MM.1S (cell line): Measurements from ENCODE around the gene TCN2.

Source experiments
- DNase-seq: peaks from one replicate; pipeline ENCODE4 v3.0.0-alpha.2; 2015
- H2AFZ ChIP-seq: fragments of 300-600 bp; sonication (generic); 2 replicates; pipeline ENCODE4 v1.6.0; 2016; ENCODE audit warnings: antibody characterized with exemption, low read length
- H3F3A ChIP-seq: fragments of 300-600 bp; sonication (generic); 2 replicates; pipeline ENCODE4 v1.6.1; 2016; ENCODE audit warnings: mild to moderate bottlenecking, antibody characterized with exemption, low read length, moderate library complexity, mixed read lengths; ENCODE audit not compliant: insufficient read depth
- H3K27ac ChIP-seq: fragments of 300-600 bp; sonication (generic); 2 replicates; pipeline ENCODE4 v1.5.1; 2016; ENCODE audit warnings: mild to moderate bottlenecking, low read length
- H3K27me3 ChIP-seq: fragments of 300-600 bp; sonication (generic); replicated peaks from 2 replicates; pipeline ENCODE4 v1.6.0; 2016; ENCODE audit warnings: low read length; ENCODE audit not compliant: insufficient read depth
- H3K36me3 ChIP-seq: fragments of 300-600 bp; sonication (generic); replicated peaks from 2 replicates; pipeline ENCODE4 v1.6.1; 2016; ENCODE audit warnings: mild to moderate bottlenecking, low read length, mixed read lengths; ENCODE audit not compliant: insufficient read depth
- H3K4me1 ChIP-seq: fragments of 300-600 bp; sonication (generic); 2 replicates; pipeline ENCODE4 v1.6.1; 2016; ENCODE audit warnings: low read length, mixed read lengths
- H3K4me2 ChIP-seq: fragments of 300-600 bp; sonication (generic); 2 replicates; pipeline ENCODE4 v1.6.0; 2016; ENCODE audit warnings: low read depth, low read length
- H3K4me3 ChIP-seq: fragments of 300-600 bp; sonication (generic); 2 replicates; pipeline ENCODE4 v1.5.1; 2016; ENCODE audit warnings: low read length, mixed read lengths
- H3K79me2 ChIP-seq: fragments of 300-600 bp; sonication (generic); 2 replicates; pipeline ENCODE4 v1.6.1; 2016; ENCODE audit warnings: mixed run types, low read length, mixed read lengths
- H3K9ac ChIP-seq: fragments of 300-600 bp; sonication (generic); 2 replicates; pipeline ENCODE4 v1.6.1; 2016; ENCODE audit warnings: low read length, mixed read lengths
- H3K9me2 ChIP-seq: fragments of 300-600 bp; sonication (generic); replicated peaks from 2 replicates; pipeline ENCODE4 v1.6.1; 2016; ENCODE audit warnings: mild to moderate bottlenecking, low read length, mixed read lengths; ENCODE audit not compliant: insufficient read depth
- H3K9me3 ChIP-seq: fragments of 300-600 bp; sonication (generic); replicated peaks from 2 replicates; pipeline ENCODE4 v1.6.1; 2016; ENCODE audit warnings: mild to moderate bottlenecking, low read length, mixed read lengths; ENCODE audit not compliant: insufficient read depth
- H4K20me1 ChIP-seq: fragments of 300-600 bp; sonication (generic); 2 replicates; pipeline ENCODE4 v1.6.1; 2016; ENCODE audit warnings: mild to moderate bottlenecking, low read length, moderate library complexity, mixed read lengths; ENCODE audit not compliant: insufficient read depth
- CTCF ChIP-seq: fragments of 300-600 bp; sonication (generic); IDR thresholded peaks from 2 replicates; pipeline ENCODE4 v1.5.1; 2016; ENCODE audit warnings: antibody characterized with exemption, low read length, mixed read lengths
- EZH2 ChIP-seq: fragments of 300-600 bp; sonication (generic); optimal IDR thresholded peaks from 2 replicates; pipeline ENCODE3; 2017; ENCODE audit warnings: low read depth, mild to moderate bottlenecking, antibody characterized with exemption, low read length, mixed read lengths
- EZH2phosphoT487 ChIP-seq: fragments of 300-600 bp; sonication (generic); IDR thresholded peaks from 2 replicates; pipeline ENCODE4 v1.6.1; 2018; ENCODE audit warnings: antibody characterized with exemption, low read length

Gene TCN2

DNA sequence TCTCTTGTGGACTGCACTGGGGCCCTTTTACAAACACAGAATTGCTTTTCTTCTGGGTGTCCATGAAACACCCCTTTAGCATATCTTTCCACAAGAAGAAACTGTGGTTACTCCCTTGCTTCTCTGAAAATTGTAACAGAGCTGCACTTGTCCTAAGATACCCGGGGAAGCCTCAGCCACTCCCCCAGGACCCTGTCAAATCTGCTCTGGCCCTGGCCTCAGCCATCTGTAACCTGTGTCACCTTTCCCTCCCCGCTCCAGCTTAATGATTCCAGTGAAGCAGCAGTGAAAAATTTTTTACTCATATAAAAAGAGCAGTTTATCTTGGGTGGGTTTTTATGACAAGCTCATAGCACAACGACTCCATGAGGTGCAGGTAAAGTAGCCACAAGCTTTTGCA lies 64.1 kb downstream of the TCN2 start:
- Histone ChIP-seq H3K4me2 (no peak overlapping the region), H3F3A (no peaks in the 10 kb centered on the region), H3K79me2 (no peaks in the 10 kb centered on the region), H3K36me3 (no peaks in the 10 kb centered on the region), H3K27me3 (peaks cover 8% of the 10 kb centered on the region), H3K9me3 (no peaks in the 10 kb centered on the region), H3K27ac (no peak overlapping the region), H3K9ac (no peak overlapping the region), H3K4me1 (no peaks in the 10 kb centered on the region; the same call in 1 of the 2 replicates), H2AFZ (no peak overlapping the region), H3K9me2 (no peaks in the 10 kb centered on the region), H4K20me1 (no peaks in the 10 kb centered on the region), H3K4me3 (no peak overlapping the region)
- DNase-seq, result no peak
- TF ChIP-seq EZH2phosphoT487 (no peak), CTCF (no peak), EZH2 (no peak)

DNA sequence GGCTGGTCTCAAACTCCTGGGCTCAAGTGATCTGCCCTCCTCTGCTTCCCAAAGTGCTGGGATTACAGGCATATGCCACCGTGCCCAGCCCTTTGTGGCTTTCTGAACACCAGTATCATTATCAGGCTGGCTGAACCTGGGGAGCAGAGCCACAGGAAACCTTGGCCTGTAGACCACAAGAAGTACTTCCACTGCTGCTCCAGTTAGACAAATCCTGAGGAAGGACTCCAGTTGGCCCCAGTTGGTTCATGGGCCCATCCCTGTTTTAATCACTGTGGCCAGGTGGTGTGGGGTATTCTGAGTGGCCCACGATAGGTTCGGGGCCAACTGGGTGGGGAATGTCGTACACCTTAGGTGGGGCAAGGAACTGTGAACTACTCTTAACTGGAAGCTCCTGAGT lies 66.2 kb downstream of the TCN2 start:
- H3K4me2 ChIP-seq, result no peak overlapping the region
- no peaks in the 10 kb centered on the region for H4K20me1 ChIP-seq
- no peaks in the 10 kb centered on the region; the same call in 1 of the 2 replicates for H3K4me1 ChIP-seq
- H3K9me3 ChIP-seq, result no peaks in the 10 kb centered on the region
- no peak overlapping the region for H3K9ac ChIP-seq
- H3K27me3 ChIP-seq, result peaks cover 8% of the 10 kb centered on the region
- no peaks in the 10 kb centered on the region for H3K36me3 ChIP-seq
- no peak for DNase-seq
- H3K79me2 ChIP-seq, result no peaks in the 10 kb centered on the region
- no peak for TF ChIP-seq EZH2
- no peak for TF ChIP-seq CTCF
- H3K27ac ChIP-seq, result no peak overlapping the region
- H3K4me3 ChIP-seq, result no peak overlapping the region
- no peaks in the 10 kb centered on the region for H3K9me2 ChIP-seq
- no peak overlapping the region for H2AFZ ChIP-seq
- H3F3A ChIP-seq, result no peaks in the 10 kb centered on the region

- no peak for DNase-seq
- Histone ChIP-seq H2AFZ (no peak overlapping the region), H3K4me3 (no peak overlapping the region), H3K9me2 (no peaks in the 10 kb centered on the region), H3K9ac (no peak overlapping the region), H3K36me3 (no peaks in the 10 kb centered on the region), H3K79me2 (no peaks in the 10 kb centered on the region), H3K4me2 (no peak overlapping the region), H3K27ac (no peak overlapping the region), H3F3A (no peaks in the 10 kb centered on the region), H4K20me1 (no peaks in the 10 kb centered on the region), H3K4me1 (no peaks in the 10 kb centered on the region), H3K27me3 (no peaks in the 10 kb centered on the region), H3K9me3 (no peaks in the 10 kb centered on the region)
- no peak for TF ChIP-seq EZH2phosphoT487
- no peak for TF ChIP-seq CTCF
- TF ChIP-seq EZH2, result no peak
These were observed 67.5 kb downstream of the TCN2 start for GRCh38 chr22:30674482-30674881.
